Activated gamma-delta T cell treated with anti-CD3 and anti-CD28 coated beads, Interleukin-2, amount 50 U/mL, for 16 hours (primary cell): ENCODE data around the gene ZMIZ1.

Experiments used
- DNase-seq: peaks from one replicate; pipeline ENCODE4 v3.0.0-alpha.2; 2020; ENCODE audit warnings: low read depth

The ZMIZ1 gene

DNA sequence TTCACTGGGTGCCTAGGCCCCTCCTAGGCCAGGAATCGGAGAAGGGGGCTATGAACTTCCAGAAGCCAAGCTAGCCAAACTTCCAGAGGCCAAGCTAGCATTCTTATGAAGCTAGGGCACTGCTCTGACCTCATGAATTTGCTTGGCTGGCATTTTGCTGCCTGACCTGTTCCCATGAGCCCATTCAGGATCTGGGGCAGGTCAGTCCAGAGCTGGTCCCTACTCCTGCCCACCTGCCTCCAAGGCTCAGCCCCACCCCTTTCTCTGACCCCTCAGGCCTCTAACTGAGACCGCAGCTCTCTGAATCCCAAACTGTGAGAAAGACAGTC lies 277.2 kb downstream of the ZMIZ1 start:
- DNase-seq, result no peak

GRCh38 chr10:79346388-79347225 lies 277.8 kb downstream of the ZMIZ1 start:
- DNase-seq, result no peak

GRCh38 chr10:79347226-79347893 lies 278.6 kb downstream of the ZMIZ1 start, which contains the start of gene PPIF:
PPIF (plus strand) TSS chr10:79347469; CDS start chr10:79347549, 80 bp downstream.
- DNase-seq, result peak; percentile 93

GRCh38 chr10:79347894-79348639 lies 279.3 kb downstream of the ZMIZ1 start:
- peak; percentile 58 for DNase-seq

DNA sequence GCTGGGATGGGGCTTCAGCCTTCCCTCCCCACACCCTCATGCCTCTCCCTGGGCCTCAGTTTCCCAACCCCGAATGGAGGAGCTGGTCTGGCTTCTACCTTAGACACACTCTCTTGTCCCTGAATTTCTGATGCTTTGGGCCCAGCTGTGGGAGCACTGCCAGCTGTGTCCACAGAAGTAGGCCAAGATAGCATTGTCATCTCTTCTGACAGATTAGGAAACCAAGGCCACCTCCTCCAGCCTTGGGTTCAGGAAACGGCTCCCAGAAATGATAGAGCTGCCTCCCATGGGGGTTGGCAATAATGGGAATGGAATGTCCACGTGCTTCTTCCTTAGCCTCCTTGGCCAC lies 279.8 kb downstream of the ZMIZ1 start:
- no peak for DNase-seq

- no peak for DNase-seq
Observed at GRCh38 chr10:79349072-79349491, 280.3 kb downstream of the ZMIZ1 start.

DNA sequence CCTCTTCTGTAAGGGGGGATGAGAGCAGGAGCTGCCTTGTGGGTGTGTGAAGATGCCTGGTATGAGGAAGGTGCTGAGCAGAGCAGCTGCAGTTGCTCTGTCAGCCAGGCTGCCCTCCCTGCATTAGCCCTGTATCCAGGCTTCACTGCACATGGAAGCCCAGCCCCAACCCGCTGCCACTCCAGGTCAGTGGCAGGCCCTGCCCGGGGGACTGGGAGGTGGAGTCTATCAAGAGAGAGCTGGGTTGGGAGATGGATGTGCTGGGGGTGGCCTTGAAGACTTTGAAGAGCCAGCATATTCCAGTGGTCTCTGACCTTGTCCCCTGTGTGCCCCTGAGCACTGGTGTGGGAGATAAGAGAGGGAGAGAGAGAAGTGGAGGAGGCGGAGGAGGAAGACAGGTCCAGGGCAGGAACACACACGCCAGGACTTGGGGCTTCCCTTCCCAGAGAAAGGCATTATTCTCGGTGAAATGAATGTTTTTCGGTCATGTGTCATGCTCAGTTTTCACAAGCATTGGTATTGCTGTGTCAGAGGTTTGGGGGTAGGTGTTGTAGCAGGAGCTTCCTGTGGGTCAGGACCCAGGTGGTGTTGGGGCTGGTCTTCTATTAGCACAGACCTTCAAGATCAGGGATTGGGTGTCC lies 281.1 kb downstream of the ZMIZ1 start:
- no peak for DNase-seq

DNA sequence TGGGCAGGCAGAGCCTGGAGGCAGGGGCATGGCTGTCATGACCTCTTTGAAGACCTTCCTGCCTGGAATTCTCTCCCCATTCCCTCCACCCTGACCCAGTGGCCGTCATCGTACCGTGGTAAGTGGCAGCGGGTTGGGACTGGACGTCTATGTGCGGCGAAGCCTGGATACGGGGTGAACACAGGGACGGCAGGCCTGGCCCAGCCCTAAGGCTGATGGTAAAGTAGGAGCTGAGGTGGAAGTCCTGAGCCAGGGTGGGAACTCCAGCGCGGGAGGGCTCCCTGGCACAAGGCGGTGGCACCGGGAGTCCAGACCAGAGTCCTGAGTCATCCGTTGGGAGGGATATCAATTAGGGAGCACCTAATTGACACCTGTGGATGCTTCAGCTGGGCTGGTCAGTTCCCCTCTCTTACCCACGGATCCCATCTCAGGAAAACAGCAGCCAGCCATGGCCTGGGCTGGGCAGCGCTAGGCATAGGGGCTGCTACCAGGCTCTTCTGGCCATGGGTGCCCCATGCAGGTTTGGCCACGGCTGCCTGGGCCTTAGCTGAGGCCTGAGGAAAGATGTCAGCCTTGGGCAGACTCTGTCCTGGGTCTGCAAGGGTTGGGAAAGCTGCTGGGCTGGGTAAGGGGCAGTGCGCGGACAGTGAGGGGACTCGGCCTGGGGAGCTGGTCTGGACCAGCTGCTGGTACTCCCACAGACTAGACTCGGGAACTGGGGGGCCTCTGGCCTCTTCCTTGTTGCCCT lies 281.8 kb downstream of the ZMIZ1 start:
- DNase-seq, result no peak

GRCh38 chr10:79351332-79351731 lies 282.6 kb downstream of the ZMIZ1 start:
- no peak for DNase-seq

DNA sequence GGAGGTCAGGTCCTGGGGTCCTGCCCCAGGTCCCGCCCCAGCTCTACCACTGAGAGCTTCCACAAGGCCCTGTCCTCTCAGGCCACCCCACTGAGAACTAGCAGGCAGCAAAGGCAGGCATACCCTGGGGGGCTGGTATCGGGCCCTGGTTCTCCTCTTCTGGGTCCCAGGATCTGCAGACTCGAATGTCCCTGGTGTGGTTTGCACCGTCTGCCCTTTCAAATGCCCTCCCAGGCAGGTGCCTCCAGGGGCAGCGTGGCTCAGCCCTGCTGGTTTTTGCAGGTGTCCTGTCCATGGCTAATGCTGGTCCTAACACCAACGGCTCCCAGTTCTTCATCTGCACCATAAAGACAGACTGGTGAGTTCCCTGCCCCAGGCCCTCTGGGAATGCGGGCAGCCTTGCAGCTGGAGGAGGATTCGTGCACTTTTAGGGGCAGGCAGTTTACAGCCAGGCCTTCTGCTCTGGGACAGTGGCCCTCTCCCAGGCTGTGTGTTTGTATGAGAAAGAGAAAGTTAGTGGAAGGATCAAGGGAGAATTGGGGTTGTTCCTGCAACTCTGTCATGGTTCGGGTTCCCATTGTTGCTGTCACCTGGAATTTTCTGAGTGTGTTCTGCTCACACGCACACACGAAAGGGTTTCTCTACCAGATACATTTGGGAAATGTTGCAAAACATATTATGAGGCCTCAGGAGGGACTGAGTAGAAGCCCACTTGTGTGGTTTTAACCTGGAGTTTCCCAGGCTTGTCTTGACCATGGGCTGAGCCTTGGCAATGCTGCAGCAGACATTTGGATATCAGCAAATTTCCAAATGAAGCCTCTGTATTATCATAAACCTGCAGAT lies 283.5 kb downstream of the ZMIZ1 start:
- DNase-seq, result no peak

DNA sequence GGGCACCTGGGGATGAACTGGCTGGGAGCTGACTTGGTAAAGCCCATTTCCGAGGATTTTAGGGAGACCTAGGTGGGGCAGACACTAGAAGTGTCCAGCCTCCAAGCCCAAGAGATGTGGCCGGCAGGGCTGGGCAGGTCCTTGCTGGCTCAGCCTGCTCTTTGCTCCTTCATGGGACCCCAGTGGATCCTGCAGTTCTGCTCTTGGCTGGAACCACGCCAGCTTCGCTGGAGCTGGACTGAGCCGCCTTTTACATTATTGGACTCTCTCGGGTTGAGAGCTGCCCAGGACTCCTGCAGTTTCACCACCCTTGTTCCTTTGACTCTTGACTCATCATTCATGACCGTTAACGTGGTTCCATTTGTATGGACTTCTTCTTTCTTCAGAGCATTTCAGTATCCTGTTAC lies 284.2 kb downstream of the ZMIZ1 start:
- no peak for DNase-seq

GRCh38 chr10:79353726-79354125 lies 285.0 kb downstream of the ZMIZ1 start:
- DNase-seq, result no peak

DNA sequence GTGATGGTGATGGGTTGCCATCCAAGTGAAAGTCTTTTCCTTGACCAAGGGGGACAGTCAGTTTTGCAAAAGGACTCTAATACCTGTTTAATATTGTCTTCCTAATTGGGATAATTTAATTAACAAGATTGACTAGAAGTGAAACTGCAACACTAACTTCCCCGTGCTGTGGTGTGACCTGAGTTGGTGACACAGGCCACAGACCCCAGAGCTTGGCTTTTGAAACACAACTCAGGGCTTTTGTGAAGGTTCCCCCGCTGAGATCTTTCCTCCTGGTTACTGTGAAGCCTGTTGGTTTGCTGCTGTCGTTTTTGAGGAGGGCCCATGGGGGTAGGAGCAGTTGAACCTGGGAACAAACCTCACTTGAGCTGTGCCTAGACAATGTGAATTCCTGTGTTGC lies 285.4 kb downstream of the ZMIZ1 start:
- no peak for DNase-seq

- DNase-seq, result no peak
Observed at GRCh38 chr10:79354615-79355014, 285.8 kb downstream of the ZMIZ1 start.

DNA sequence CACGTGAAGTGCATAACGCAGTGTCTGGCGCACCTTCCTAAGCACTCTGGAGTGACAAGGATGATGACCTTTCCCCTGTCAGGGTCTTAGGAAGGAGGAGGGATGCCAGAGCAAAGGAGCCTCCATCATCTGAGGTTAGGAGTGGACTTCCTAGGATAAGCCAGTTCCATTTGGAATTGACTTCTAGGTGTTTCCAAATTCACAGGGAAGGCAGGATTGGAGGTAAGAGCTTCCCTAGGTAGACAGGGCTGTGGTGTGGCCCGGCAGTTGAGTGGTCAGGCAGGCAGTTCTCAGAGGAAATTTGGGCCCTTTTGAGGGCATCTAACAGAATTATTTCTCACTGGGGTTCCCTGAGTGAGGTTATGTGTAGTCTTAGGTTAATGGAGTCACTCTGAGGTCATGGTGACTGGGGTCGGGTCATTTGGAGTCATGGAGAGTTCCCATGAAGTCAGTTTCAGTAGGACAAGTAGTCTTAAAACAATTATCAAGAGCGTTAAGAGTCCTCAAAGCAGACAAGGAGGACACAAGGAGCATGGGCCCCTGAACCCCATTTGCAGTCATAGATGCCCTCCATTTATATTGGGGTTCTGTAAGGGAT lies 286.8 kb downstream of the ZMIZ1 start:
- DNase-seq, result no peak

- no peak for DNase-seq
Observed at GRCh38 chr10:79356104-79356503, 287.3 kb downstream of the ZMIZ1 start.

DNA sequence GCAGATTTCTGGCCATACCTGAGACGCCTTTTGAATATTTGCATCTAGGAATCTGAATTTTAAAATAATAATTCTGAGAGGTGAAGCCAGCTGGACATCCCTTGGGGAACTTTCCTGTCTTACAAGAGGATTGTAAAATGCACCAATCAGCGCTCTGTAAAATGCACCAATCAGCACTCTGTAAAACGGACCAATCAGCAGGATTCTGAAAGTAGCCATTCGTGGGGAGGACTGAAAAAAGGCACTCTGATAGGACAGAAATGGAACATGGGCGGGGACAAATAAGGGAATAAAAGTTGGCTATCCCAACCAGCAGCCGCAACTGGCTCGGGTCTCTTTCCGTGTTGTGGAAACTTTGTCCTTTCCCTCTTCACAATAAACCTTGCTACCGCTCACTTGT lies 288.4 kb downstream of the ZMIZ1 start:
- no peak for DNase-seq

- no peak for DNase-seq
Observed at GRCh38 chr10:79358811-79359210, 290.0 kb downstream of the ZMIZ1 start.

DNA sequence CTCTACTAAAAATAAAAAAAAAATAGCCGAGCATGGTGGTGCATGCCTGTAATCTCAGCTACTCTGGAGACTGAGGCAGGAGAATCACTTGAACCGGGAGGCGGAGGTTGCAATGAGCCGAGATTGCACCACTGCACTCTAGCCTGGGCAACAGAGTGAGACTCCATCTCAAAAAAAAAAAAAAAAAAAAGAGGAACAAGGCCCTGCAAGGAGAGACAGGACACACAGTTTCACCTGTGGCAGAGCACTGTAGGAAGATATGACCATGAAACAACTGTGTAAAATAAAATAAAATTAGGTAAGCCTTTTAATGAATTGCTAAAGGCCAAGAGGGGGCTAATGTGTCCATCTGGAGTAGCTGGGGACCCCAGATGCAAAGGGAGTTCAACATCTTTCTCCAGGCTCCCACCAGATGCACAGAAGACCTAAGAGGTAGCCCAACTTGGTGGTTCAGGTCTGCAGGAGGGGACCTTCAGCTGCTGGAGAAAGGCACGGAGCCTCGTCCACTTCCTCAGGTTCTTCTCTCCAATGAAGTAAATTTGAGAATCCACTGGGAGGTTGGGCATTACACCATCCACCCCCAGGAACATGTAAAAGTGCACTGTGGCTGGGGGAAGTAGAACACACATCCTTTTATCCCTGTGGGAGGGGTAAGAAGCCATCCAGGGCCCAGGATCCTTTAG lies 291.2 kb downstream of the ZMIZ1 start:
- no peak for DNase-seq
